HepG2 (cell line): ENCODE results near the gene PPIP5K2. TPM values are rescaled to one million over a fixed set of nuclear protein-coding genes. Genes with fewer than 3 reads are reported as not detected.

Source experiments
- CENPT ChIP-seq: sonication (generic); formaldehyde crosslinking; IDR thresholded peaks from 2 replicates; pipeline ENCODE4 v1.8.0; 2022; ENCODE audit warnings: low read depth, mild to moderate bottlenecking, moderate library complexity, missing genetic modification reagents
- CREBL2 ChIP-seq: sonication (generic); formaldehyde crosslinking; IDR thresholded peaks from 2 replicates; pipeline ENCODE4 v1.8.1; 2023; ENCODE audit warnings: missing genetic modification reagents, mild to moderate bottlenecking, borderline replicate concordance
- CREM ChIP-seq, 2 experiments: sonication (generic) in 1 of 2; formaldehyde crosslinking in 1 of 2; IDR thresholded peaks; 2 replicates each; pipeline versions ENCODE4 v1.4.0 to v1.6.1; 2016 to 2020; ENCODE audit warnings: antibody characterized with exemption in 1 of 2, mild to moderate bottlenecking in 1 of 2, missing genetic modification reagents in 1 of 2
- CTCF ChIP-seq: sonication (generic); formaldehyde crosslinking; IDR thresholded peaks from 2 replicates; pipeline ENCODE4 v1.5.0; 2020; ENCODE audit warnings: mild to moderate bottlenecking, missing genetic modification reagents, moderate library complexity
- ETV5 ChIP-seq: IDR thresholded peaks from 2 replicates; pipeline ENCODE4 v1.6.1; 2018; ENCODE audit warnings: missing biosample characterization, missing genetic modification reagents, inconsistent platforms, borderline replicate concordance
- HNRNPLL ChIP-seq: fragments of 200-400 bp; formaldehyde crosslinking; IDR thresholded peaks from 2 replicates; pipeline ENCODE4 v1.6.1; 2017; ENCODE audit warnings: mild to moderate bottlenecking, low read depth, low read length; ENCODE audit not compliant: poor library complexity, severe bottlenecking
- HOXA9 ChIP-seq: sonication (generic); formaldehyde crosslinking; IDR thresholded peaks from 2 replicates; pipeline ENCODE4 v1.8.1; 2022; ENCODE audit warnings: missing genetic modification reagents, mild to moderate bottlenecking, moderate library complexity, borderline replicate concordance
- NAIF1 ChIP-seq: sonication (generic); formaldehyde crosslinking; IDR thresholded peaks from 2 replicates; pipeline ENCODE4 v1.5.0; 2020; ENCODE audit warnings: mild to moderate bottlenecking, missing genetic modification reagents, borderline replicate concordance
- NCOA1 ChIP-seq: sonication (generic); formaldehyde crosslinking; IDR thresholded peaks from 2 replicates; pipeline ENCODE4 v1.9.0; 2021; ENCODE audit warnings: missing genetic modification reagents
- PHF21A ChIP-seq: sonication (generic); formaldehyde crosslinking; IDR thresholded peaks from 2 replicates; pipeline ENCODE4 v1.5.0; 2020; ENCODE audit warnings: mild to moderate bottlenecking, missing genetic modification reagents
- RBM39 ChIP-seq: fragments of 200-400 bp; formaldehyde crosslinking; IDR thresholded peaks from one replicate; pipeline ENCODE4 v1.6.1; 2018; ENCODE audit warnings: antibody characterized with exemption, mild to moderate bottlenecking, low read depth, low read length; ENCODE audit not compliant: poor library complexity, severe bottlenecking
- SAP130 ChIP-seq: IDR thresholded peaks from 2 replicates; pipeline ENCODE4 v1.6.1; 2016; ENCODE audit warnings: low read depth
- TEF ChIP-seq: sonication (generic); formaldehyde crosslinking; IDR thresholded peaks from 2 replicates; pipeline ENCODE4 v1.5.0; 2020; ENCODE audit warnings: missing genetic modification reagents
- UBTF ChIP-seq: sonication (generic); formaldehyde crosslinking; IDR thresholded peaks from 2 replicates; pipeline ENCODE4 v1.4.0; 2020; ENCODE audit warnings: mild to moderate bottlenecking, missing genetic modification reagents
- ZBTB14 ChIP-seq: sonication (generic); formaldehyde crosslinking; IDR thresholded peaks from 2 replicates; pipeline ENCODE4 v1.4.0; 2020; ENCODE audit warnings: missing genetic modification reagents
- ZBTB7B ChIP-seq: sonication (generic); formaldehyde crosslinking; IDR thresholded peaks from 2 replicates; pipeline ENCODE4 v1.4.0; 2020; ENCODE audit warnings: missing genetic modification reagents
- ZFX ChIP-seq: sonication (generic); formaldehyde crosslinking; IDR thresholded peaks from 2 replicates; pipeline ENCODE4 v1.4.0; 2020; ENCODE audit warnings: mild to moderate bottlenecking, low read depth, missing genetic modification reagents, moderate library complexity
- ZMYM2 ChIP-seq: sonication (generic); formaldehyde crosslinking; IDR thresholded peaks from 2 replicates; pipeline ENCODE4 v1.8.0; 2022; ENCODE audit warnings: mild to moderate bottlenecking, missing genetic modification reagents
- ZNF138 ChIP-seq: sonication (generic); formaldehyde crosslinking; IDR thresholded peaks from 2 replicates; pipeline ENCODE4 v1.5.0; 2020; ENCODE audit warnings: mild to moderate bottlenecking, low read depth, missing genetic modification reagents
- ZNF557 ChIP-seq: sonication (generic); formaldehyde crosslinking; IDR thresholded peaks from 2 replicates; pipeline ENCODE4 v1.4.0; 2020; ENCODE audit warnings: missing genetic modification reagents
- ZNF709 ChIP-seq: sonication (generic); formaldehyde crosslinking; IDR thresholded peaks from 2 replicates; pipeline ENCODE4 v1.5.0; 2020; ENCODE audit warnings: mild to moderate bottlenecking, missing genetic modification reagents
- ZNF782 ChIP-seq: sonication (generic); formaldehyde crosslinking; IDR thresholded peaks from 2 replicates; pipeline ENCODE4 v1.4.0; 2020; ENCODE audit warnings: missing genetic modification reagents, mild to moderate bottlenecking, borderline replicate concordance
- polyA plus RNA-seq, 8 experiments: library from polyadenylated mRNA; depleted of rRNA in 3 of 8; stranded (reverse) in 7 of 8; unstranded in 1 of 8; fragments of >200 nt; fragmentation: Illumina TruSeq in 4 of 8; extraction: Trizol in 4 of 8; gene quantifications; 2 replicates each; pipeline versions ENCODE4 v1.2.1 to v1.2.3, GENCODE V29; 2011 to 2016; ENCODE audit warnings: low read depth in 4 of 8, missing spikeins in 1 of 8, mixed read lengths in 1 of 8; ENCODE audit not compliant: insufficient read depth in 1 of 8
- total RNA-seq, 5 experiments: library from RNA; depleted of rRNA; stranded (reverse); fragments of >200 nt; fragmentation: Illumina TruSeq; extraction: Trizol; gene quantifications; 2 replicates each; pipeline ENCODE4 v1.2.3, GENCODE V29; 2016; ENCODE audit warnings: low read depth in 1 of 5

PPIP5K2 gene
- total and polyA plus RNA-seq, 2 of the 13 experiments (the other 11 are each of a cell fraction or from before 2014, with no cell fraction given) = 19.7 to 45.6 TPM

- TF ChIP-seq ZBTB14 = peak; percentile 80
- TF ChIP-seq NAIF1 = 0 out of 2 replicates have a peak, but pooled peaks have one; percentile 54
- TF ChIP-seq HOXA9 (CRISPR knock-in tag) = no peak
- 0 out of 2 replicates have a peak, but pooled peaks have one; percentile 24 for TF ChIP-seq CENPT (CRISPR knock-in tag)
- no peak for TF ChIP-seq ETV5 (CRISPR knock-in tag)
- peak; percentile 57 for TF ChIP-seq PHF21A (CRISPR knock-in tag)
- peak; percentile 47; the same call in 1 of the 2 replicates for TF ChIP-seq ZBTB7B (CRISPR knock-in tag)
- TF ChIP-seq ZMYM2 (CRISPR knock-in tag) = peak; percentile 77; the same call in 1 of the 2 replicates
- TF ChIP-seq NCOA1 (CRISPR knock-in tag) = 0 out of 2 replicates have a peak, but pooled peaks have one; percentile 14
- no peak for TF ChIP-seq ZNF557
- peak; percentile 67; the same call in 1 of the 2 replicates for TF ChIP-seq UBTF (CRISPR knock-in tag)
- 0 out of 2 replicates have a peak, but pooled peaks have one; percentile 38 for TF ChIP-seq ZNF782 (CRISPR knock-in tag)
- no peak; the same call in 1 of the 2 replicates for TF ChIP-seq TEF (CRISPR knock-in tag)
- no peak for TF ChIP-seq ZNF709 (CRISPR knock-in tag)
- peak; percentile 28 for TF ChIP-seq HNRNPLL
- TF ChIP-seq ZFX (CRISPR knock-in tag) = peak; percentile 36
- TF ChIP-seq RBM39 = peak; percentile 65
- 0 out of 2 replicates have a peak, but pooled peaks have one; percentile 54 for TF ChIP-seq ZNF138 (CRISPR knock-in tag)
- TF ChIP-seq CTCF = 0 out of 2 replicates have a peak, but pooled peaks have one; percentile 3
- TF ChIP-seq SAP130 = peak; percentile 24; the same call in 1 of the 2 replicates
- TF ChIP-seq CREM (IDR thresholded peaks at IDR 0.05) = no peak
- no peak for TF ChIP-seq CREM (CRISPR knock-in tag; IDR thresholded peaks at IDR 0.05)
- no peak; the same call in 1 of the 2 replicates for TF ChIP-seq CREBL2 (CRISPR knock-in tag)
These were observed 139.0 kb downstream of the PPIP5K2 start (continued) for GRCh38 chr5:103258957-103259704.
